Ovary (tissue), 9 donors: ENCODE data around the gene SNAP29. TPM values are rescaled to one million over a fixed set of nuclear protein-coding genes. Genes with fewer than 3 reads are reported as not detected.
"Not testable (repeated sequence)": the region's sequence is repeated elsewhere in the genome, so short reads cannot be mapped to it uniquely, and the experiment has no call there.

Experiments
- DNase-seq, 5 donors: peaks; one replicate each; pipeline ENCODE4 v3.0.0-alpha.2; 2019 to 2020
- H3K27ac ChIP-seq, 2 donors: fragments of 200-600 bp; one replicate each; pipeline versions ENCODE4 v1.5.1 to v1.8.0; 2019 to 2022
- H3K27me3 ChIP-seq: fragments of 200-600 bp; one replicate; pipeline ENCODE4 v1.8.0; 2022
- H3K36me3 ChIP-seq: fragments of 200-600 bp; sonication (generic); one replicate; pipeline ENCODE4 v1.5.1; 2019
- H3K4me1 ChIP-seq: one replicate; pipeline ENCODE4 v1.8.1; 2013; ENCODE audit warnings: mild to moderate bottlenecking, moderate library complexity; ENCODE audit not compliant: insufficient read depth
- H3K4me3 ChIP-seq: fragments of 200-600 bp; sonication (generic); one replicate; pipeline ENCODE4 v1.5.1; 2017
- H3K9me3 ChIP-seq, 2 donors: fragments of 200-600 bp in 1 of 2; sonication (generic) in 1 of 2; one replicate each; pipeline versions ENCODE4 v1.5.1 to v1.8.1; 2013 to 2019; ENCODE audit warnings: mild to moderate bottlenecking in 1 of 2, moderate library complexity in 1 of 2
- EP300 ChIP-seq: sonication (generic); formaldehyde crosslinking; IDR thresholded peaks from one replicate; pipeline ENCODE4 v1.6.1; 2017; ENCODE audit warnings: antibody characterized with exemption
- POLR2A ChIP-seq: fragments of 450-650 bp; IDR thresholded peaks from one replicate; pipeline ENCODE4 v1.6.1; 2017; ENCODE audit warnings: antibody characterized with exemption, mild to moderate bottlenecking, moderate library complexity
- WGBS, 3 donors: extraction: QIAGEN DNeasy Blood & Tissue Kit in 1 of 3; methylation state at CpG; one replicate each; pipeline versions ENCODE4 v1.1.5 to v1.1.7; 2013 to 2017; 5-methylcytosine and 5-hydroxymethylcytosine counted together
- intact Hi-C, 4 donors: fragments of 100-400 bp; cut with DNase I; formaldehyde crosslinking; loops; one replicate each; pipeline versions ENCODE4 v1.11.0 to v1.15.1; 2022 to 2023
- polyA plus RNA-seq, 2 donors: library from polyadenylated mRNA; stranded (reverse); fragments of 200-250 nt in 1 of 2; fragments of 350-450 nt in 1 of 2; fragmentation: Illumina TruSeq in 1 of 2; extraction: RNeasy Lipid Tissue Mini Kit (QIAGEN cat#74804) in 1 of 2; gene quantifications; one replicate each; pipeline ENCODE4 v1.2.3, GENCODE V29; 2013 to 2014
- total RNA-seq, 7 donors: library from RNA; depleted of rRNA in 2 of 7; stranded (reverse); fragments of >200 nt in 2 of 7; fragmentation: NEBNext Ultra II Directional in 3 of 7; extraction: Animal tissue kit (Norgen Biotek cat#: 25700) in 3 of 7; gene quantifications; one replicate each; pipeline versions ENCODE4 v1.1.0 to v1.2.4, GENCODE V29; 2016 to 2023
- TF ChIP-seq, protein P1 (sequence below), 3 donors: fragments of 450-650 bp in 2 of 3; fragments of 200-600 bp in 1 of 3; IDR thresholded peaks; one replicate each; pipeline versions ENCODE4 v1.5.1 to v1.8.0; 2016 to 2022; ENCODE audit warnings: antibody characterized with exemption in 3 of 3, mild to moderate bottlenecking in 1 of 3
- donor health status: DM: no; HTN: no; CAD: no; lungs with moderate emphysema.
- donor health status: DM: no; HTN: no; CAD: no.
- donor health status: Bipolar disorder and iron deficiency.
- donor health status: DM: yes; HTN: yes; CAD: no.
- donor health status: DM: no; HTN: no; CAD: no.
- donor health status: DM: yes; HTN: yes; CAD: no.

SNAP29 gene
- total and polyA plus RNA-seq, 9 donors: 12.0 to 58.6 (median 22.9) TPM

DNA sequence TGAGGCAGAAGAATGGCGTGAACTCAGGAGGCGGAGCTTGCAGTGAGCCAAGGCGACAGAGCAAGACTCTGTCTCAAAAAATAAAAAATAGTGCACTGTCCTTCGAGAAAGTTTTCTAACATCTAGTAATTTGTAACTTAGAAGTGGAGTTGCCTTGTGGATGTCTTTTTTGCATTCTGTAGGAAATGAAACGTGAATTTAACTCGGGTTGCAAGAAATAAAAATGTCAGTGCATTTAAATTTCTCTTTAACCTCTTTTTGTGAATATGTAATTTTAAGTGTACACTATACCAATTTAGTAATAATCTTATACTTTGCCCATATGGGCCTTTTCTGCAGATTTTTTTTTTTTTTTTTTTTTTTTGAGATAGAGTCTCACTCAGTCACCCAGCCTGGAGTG is 32.2 kb downstream of the SNAP29 start:
- no peak overlapping the region for H3K4me3 ChIP-seq
- no peak for DNase-seq
- no peaks in the 10 kb centered on the region for H3K9me3 ChIP-seq
- no peak for TF ChIP-seq EP300
- no peak for TF ChIP-seq POLR2A
- TF ChIP-seq, protein P1, sequence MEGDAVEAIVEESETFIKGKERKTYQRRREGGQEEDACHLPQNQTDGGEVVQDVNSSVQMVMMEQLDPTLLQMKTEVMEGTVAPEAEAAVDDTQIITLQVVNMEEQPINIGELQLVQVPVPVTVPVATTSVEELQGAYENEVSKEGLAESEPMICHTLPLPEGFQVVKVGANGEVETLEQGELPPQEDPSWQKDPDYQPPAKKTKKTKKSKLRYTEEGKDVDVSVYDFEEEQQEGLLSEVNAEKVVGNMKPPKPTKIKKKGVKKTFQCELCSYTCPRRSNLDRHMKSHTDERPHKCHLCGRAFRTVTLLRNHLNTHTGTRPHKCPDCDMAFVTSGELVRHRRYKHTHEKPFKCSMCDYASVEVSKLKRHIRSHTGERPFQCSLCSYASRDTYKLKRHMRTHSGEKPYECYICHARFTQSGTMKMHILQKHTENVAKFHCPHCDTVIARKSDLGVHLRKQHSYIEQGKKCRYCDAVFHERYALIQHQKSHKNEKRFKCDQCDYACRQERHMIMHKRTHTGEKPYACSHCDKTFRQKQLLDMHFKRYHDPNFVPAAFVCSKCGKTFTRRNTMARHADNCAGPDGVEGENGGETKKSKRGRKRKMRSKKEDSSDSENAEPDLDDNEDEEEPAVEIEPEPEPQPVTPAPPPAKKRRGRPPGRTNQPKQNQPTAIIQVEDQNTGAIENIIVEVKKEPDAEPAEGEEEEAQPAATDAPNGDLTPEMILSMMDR (IDR thresholded peaks at IDR 0.05): no peak
- no peak overlapping the region for H3K27ac ChIP-seq
- WGBS, 3 donors: 90 to 95% (median 91%) methylated on average over 6 of the region's 6 CpGs
- intact Hi-C loops: loop anchor here in 1 of 4 donors (10.0 kb wide), 1 partner anchor 1414 kb away; no protein-coding TSS in a partner anchor
- no peaks in the 10 kb centered on the region for H3K27me3 ChIP-seq
- H3K36me3 ChIP-seq: no peaks in the 10 kb centered on the region
- H3K4me1 ChIP-seq: no peaks in the 10 kb centered on the region

DNA sequence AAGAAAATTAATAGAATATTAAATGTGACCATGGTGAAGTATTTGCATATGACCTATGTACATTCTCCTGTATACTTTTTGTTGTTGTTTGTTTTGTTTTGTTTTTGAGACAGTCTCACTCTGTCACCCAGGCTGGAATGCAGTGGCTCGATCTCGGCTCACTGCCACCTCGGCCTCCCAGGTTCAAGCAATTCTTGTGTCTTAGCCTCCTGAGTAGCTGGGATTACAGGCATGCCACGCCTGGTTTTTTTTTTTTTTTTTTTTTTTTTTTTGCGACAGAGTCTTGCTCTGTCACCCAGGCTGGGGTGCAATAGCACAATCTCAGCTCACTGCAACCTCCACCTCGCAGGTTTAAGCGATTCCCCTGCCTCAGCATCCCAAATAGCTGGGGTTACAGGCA is 38.9 kb downstream of the SNAP29 start:
- not testable (repeated sequence) for H3K36me3 ChIP-seq, H3K27ac ChIP-seq, H3K27me3 ChIP-seq, H3K9me3 ChIP-seq, H3K4me1 ChIP-seq, DNase-seq, H3K4me3 ChIP-seq
- intact Hi-C loops: loop anchor here in 1 of 4 donors (10.0 kb wide), 1 partner anchor 1407 kb away; no protein-coding TSS in a partner anchor
- 82 to 92% (median 88%) methylated on average over 7 of the region's 7 CpGs for WGBS, 3 donors

DNA sequence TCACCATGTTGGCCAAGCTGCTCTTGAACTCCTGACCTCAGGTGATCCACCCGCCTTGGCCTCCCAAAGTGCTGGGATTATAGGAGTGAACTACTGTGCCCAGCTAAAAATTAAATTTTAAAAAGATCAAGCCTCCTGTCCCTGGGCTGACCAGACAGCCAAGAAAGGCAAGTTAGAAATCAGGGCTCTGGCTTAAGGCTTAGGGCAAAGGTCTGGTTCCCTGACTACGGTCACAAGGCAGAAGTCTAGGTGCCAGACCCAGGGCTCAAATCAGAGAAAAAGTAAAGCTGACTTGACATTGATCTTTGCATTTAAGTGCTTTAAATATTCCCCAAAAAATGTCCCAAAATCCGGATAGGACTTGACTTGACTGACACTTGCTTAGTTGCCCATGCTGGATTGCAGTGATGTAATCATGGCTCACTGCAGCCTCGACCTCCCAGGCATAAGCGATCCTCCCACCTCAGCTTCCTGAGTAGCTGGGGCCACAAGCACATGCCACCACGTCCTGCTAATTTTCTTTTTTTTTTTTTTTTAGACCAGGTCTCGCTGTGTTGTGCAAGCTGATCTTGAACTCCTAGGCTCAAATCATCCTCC is 41.1 kb downstream of the SNAP29 start:
- WGBS, 3 donors: 77 to 79% (median 78%) methylated on average over 7 of the region's 7 CpGs
- no peak overlapping the region for H3K27ac ChIP-seq
- no peaks in the 10 kb centered on the region for H3K9me3 ChIP-seq
- H3K36me3 ChIP-seq: no peaks in the 10 kb centered on the region
- intact Hi-C loops: loop anchor here in 1 of 4 donors (10.0 kb wide), 1 partner anchor 1405 kb away; no protein-coding TSS in a partner anchor
- no peaks in the 10 kb centered on the region for H3K27me3 ChIP-seq
- no peaks in the 10 kb centered on the region for H3K4me1 ChIP-seq
- TF ChIP-seq EP300 (no peak), POLR2A (no peak)
- TF ChIP-seq, protein P1 (IDR thresholded peaks at IDR 0.05): no peak
- no peak overlapping the region for H3K4me3 ChIP-seq
- no peak for DNase-seq

DNA sequence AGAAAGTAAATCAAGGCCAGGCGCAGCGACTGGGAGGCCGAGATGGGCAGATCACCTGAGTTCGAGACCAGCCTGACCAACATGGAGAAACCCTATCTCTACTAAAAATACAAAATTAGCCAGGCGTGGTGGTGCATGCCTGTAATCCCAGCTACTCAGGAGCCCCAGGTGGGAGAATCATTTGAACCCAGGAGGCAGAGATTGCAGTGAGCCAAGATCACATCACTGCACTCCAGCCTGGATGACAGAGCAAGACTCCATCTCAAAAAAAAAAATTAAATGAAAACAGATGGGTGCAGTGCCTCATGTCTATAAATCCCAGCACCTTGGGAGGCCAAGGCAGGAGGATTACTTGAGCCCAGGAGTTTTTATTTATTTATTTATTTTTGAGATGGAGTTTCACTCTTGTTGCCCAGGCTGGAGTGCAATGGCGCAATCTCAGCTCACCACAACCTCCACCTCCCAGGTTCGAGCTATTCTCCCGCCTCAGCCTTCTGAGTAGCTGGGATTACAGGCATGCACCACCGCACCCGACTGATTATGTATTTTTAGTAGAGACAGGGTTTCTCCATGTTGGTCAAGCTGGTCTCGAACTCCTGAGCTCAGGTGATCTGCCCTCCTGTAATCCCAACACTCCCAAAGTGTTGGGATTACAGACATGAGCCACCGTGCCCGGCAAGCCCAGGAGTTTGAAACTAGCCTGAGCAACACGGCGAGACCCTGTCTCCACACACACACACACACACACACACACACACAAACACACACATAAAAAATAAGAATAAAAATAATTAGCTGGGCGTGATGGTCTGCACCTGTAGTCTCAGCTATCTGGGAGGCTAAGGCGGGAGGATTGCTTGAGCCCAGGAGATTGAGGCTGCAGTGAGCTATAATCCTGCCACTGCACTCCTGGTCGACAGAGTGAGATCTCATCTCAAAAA is 42.6 kb downstream of the SNAP29 start:
- H3K4me3 ChIP-seq, H3K9me3 ChIP-seq, H3K27me3 ChIP-seq, H3K27ac ChIP-seq, intact Hi-C loops, DNase-seq, H3K4me1 ChIP-seq, H3K36me3 ChIP-seq: not testable (repeated sequence)
- 89 to 92% (median 90%) methylated on average over 18 of the region's 18 CpGs for WGBS, 3 donors

DNA sequence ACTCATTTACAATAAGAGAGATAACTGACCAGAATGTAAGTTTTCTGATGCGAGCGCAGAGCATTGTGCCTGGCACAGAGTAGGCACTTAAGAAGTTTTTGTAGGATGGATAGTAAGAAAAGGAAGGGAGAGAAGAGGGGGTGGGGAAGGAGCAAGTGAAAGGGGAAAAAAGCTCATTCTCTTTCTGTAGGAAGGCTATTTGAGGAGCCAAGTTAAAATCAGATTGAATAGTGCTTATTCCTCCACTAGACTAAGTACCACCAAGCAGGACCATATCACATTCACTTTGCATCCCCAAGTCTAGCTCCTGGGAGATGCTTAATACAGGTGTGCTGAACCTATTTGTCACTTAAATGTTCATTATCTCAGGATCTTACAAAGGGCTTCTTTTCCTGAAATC is 44.3 kb downstream of the SNAP29 start:
- 95 to 99% (median 97%) methylated on average over 2 of the region's 2 CpGs for WGBS, 3 donors
- Histone ChIP-seq H3K9me3 (no peaks in the 10 kb centered on the region), H3K27ac (no peak overlapping the region), H3K4me1 (no peaks in the 10 kb centered on the region), H3K4me3 (no peak overlapping the region), H3K36me3 (no peaks in the 10 kb centered on the region), H3K27me3 (no peaks in the 10 kb centered on the region)
- TF ChIP-seq, protein P1 (IDR thresholded peaks at IDR 0.05): no peak
- no peak for TF ChIP-seq EP300
- no peak for TF ChIP-seq POLR2A
- no peak for DNase-seq
- intact Hi-C loops: no loop called here
